GM19043 (cell line): ENCODE measurements around the gene ZSCAN20.

ENCODE experiments used
- ATAC-seq: cut with Tn5 transposase; IDR thresholded peaks from one replicate; pipeline ENCODE4 v1.9.1; 2021; ENCODE audit warnings: low read depth; ENCODE audit not compliant: unreplicated experiment

ZSCAN20 gene

GRCh38 chr1:33524586-33524985 lies 52.1 kb downstream of the ZSCAN20 start:
- ATAC-seq, result no peak

- no peak for ATAC-seq
Measured at GRCh38 chr1:33527934-33528333, 55.5 kb downstream of the ZSCAN20 start.

- no peak for ATAC-seq
Measured at GRCh38 chr1:33529957-33530356, 57.5 kb downstream of the ZSCAN20 start.

- no peak for ATAC-seq
Measured at GRCh38 chr1:33532250-33532649, 59.8 kb downstream of the ZSCAN20 start.

- ATAC-seq, result no peak
Measured at GRCh38 chr1:33532936-33533335, 60.5 kb downstream of the ZSCAN20 start.

- no peak for ATAC-seq
Measured at GRCh38 chr1:33535334-33535733, 62.9 kb downstream of the ZSCAN20 start.

GRCh38 chr1:33537885-33538284 lies 65.4 kb downstream of the ZSCAN20 start:
- no peak for ATAC-seq

- no peak for ATAC-seq
Measured at GRCh38 chr1:33541966-33542365, 69.5 kb downstream of the ZSCAN20 start.
